ENCODE measurements around the gene ACAP1. TPM values are rescaled to one million over a fixed set of nuclear protein-coding genes. Genes with fewer than 3 reads are reported as not detected.

Gene ACAP1
- total and polyA plus RNA-seq, 9 of the 15 experiments (the other 6 are each of a cell fraction or from before 2014, with no cell fraction given): 0.15 to 8.5 (median 2.4) TPM

DNA sequence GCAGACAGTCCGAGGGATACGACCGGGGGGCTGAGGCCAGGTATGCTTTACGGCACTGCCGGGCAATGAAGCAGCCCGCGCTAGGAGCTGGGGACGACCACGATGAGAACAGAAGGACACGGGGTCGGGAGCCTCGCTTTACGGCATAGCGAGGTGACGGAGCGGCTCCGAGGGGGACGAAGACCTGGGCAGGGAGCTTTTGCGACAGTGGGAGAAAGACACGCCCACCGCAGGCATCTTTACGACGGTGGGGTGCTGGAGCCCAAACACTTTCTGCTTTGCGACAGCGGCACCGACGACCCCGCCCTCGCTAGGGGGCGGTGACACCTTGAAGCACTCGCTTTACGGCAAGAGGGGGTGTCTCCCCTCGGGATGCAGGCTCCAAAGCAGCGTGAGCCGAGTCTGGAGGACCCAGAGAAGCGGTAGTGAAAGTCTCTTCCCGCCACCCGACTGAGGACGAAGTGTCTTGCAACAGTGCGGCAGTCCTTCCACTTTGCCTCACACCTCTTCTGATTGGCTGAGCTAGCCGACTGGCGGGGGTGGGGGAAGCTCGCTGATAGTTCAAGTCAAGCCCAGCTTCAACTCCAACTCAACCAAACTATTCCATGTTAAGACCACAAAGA is 6.8 kb upstream of the ACAP1 start (continued):
- TF ChIP-seq E2F8 (IDR thresholded peaks at IDR 0.05; ENCODE audit: low read depth, partially characterized antibody) (peak; percentile 81), PHF20 (IDR thresholded peaks at IDR 0.05; ENCODE audit: partially characterized antibody) (no peak), SMARCB1 (IDR thresholded peaks at IDR 0.05; ENCODE audit: insufficient read length, low read depth) (no peak), JUND (IDR thresholded peaks at IDR 0.05; ENCODE audit: borderline replicate concordance, low read depth, low read length) (peak; percentile 14; the same call in 1 of the 2 replicates), JUND (tag; IDR thresholded peaks at IDR 0.05; ENCODE audit: borderline replicate concordance, low read depth, low read length) (0 out of 3 replicates have a peak, but pooled peaks have one; percentile 23), ILF3 (IDR thresholded peaks at IDR 0.05; ENCODE audit: borderline replicate concordance) (no peak), POLR2A (conservative IDR thresholded peaks at IDR 0.05) (peak; percentile 70), CTBP1 (IDR thresholded peaks at IDR 0.05; ENCODE audit: borderline replicate concordance) (0 out of 2 replicates have a peak, but pooled peaks have one; percentile 27), LEF1 (IDR thresholded peaks at IDR 0.05) (no peak), ETS1 (conservative IDR thresholded peaks at IDR 0.05; ENCODE audit: control insufficient read depth, low read depth, low read length) (no peak), USF2 (CRISPR knock-in tag; IDR thresholded peaks at IDR 0.05) (no peak), ZNF717 (CRISPR knock-in tag; IDR thresholded peaks at IDR 0.05) (no peak), XRCC4 (IDR thresholded peaks at IDR 0.05; ENCODE audit: extremely low read depth, insufficient read depth, insufficient read length) (no peak), ZBTB7A (IDR thresholded peaks at IDR 0.05; ENCODE audit: borderline replicate concordance, control insufficient read depth, low read depth, low read length) (peak; percentile 74; the same call in 1 of the 2 replicates), MCM3 (IDR thresholded peaks at IDR 0.05) (peak; percentile 77; the same call in 1 of the 2 replicates), POLR2AphosphoS5 (IDR thresholded peaks at IDR 0.05; ENCODE audit: control insufficient read depth, insufficient read depth, low read depth, low read length) (no peak), ATF1 (CRISPR knock-in tag; IDR thresholded peaks at IDR 0.05) (no peak), ATF1 (tag; IDR thresholded peaks at IDR 0.05) (peak; percentile 45; the same call in 1 of the 2 replicates), SIN3A (IDR thresholded peaks at IDR 0.05; ENCODE audit: borderline replicate concordance in 2 of 2, control insufficient read depth in 1 of 2, low read depth in 2 of 2, low read length in 2 of 2) (peak in 1 of 2 experiments; percentile 81; a peak in 1 of 4 replicates), MAFK (IDR thresholded peaks at IDR 0.05; ENCODE audit: low read length) (no peak), THRB (CRISPR knock-in tag; conservative IDR thresholded peaks at IDR 0.05) (no peak), ETS2 (tag; IDR thresholded peaks at IDR 0.05; ENCODE audit: borderline replicate concordance, poor library complexity, severe bottlenecking) (no peak), NRF1 (conservative IDR thresholded peaks at IDR 0.05 in 1 of 2, IDR thresholded peaks at IDR 0.05 in 1 of 2) (peak; percentile 65 to 77), RHOXF2B (CRISPR knock-in tag; conservative IDR thresholded peaks at IDR 0.05) (no peak)

All from K562 (cell line).